SU-DHL-6 (cell line): ENCODE results near the gene COL23A1.

Source experiments
- H2AFZ ChIP-seq: fragments of 200-600 bp; sonication (generic); 2 replicates; pipeline ENCODE4 v1.6.1; 2014; ENCODE audit warnings: low read depth, mild to moderate bottlenecking, moderate library complexity, mixed read lengths, antibody characterized with exemption, low read length; ENCODE audit not compliant: severe bottlenecking
- H3F3A ChIP-seq: fragments of 200-600 bp; shearing (Covaris generic); 2 replicates; pipeline ENCODE4 v1.6.0; 2016; ENCODE audit warnings: antibody characterized with exemption, mild to moderate bottlenecking; ENCODE audit not compliant: insufficient read depth
- H3K27ac ChIP-seq: fragments of 200-600 bp; sonication (generic); 2 replicates; pipeline ENCODE4 v1.5.1; 2016; ENCODE audit warnings: low read depth, mild to moderate bottlenecking, low read length, moderate library complexity, mixed read lengths
- H3K27me3 ChIP-seq: fragments of 200-600 bp; sonication (generic), shearing (Covaris generic); 2 replicates; pipeline ENCODE4 v1.6.0; 2014; ENCODE audit warnings: mild to moderate bottlenecking, low read length
- H3K36me3 ChIP-seq: fragments of 200-600 bp; sonication (generic); 2 replicates; pipeline ENCODE4 v1.6.1; 2014; ENCODE audit warnings: mild to moderate bottlenecking, low read length, mixed read lengths
- H3K4me2 ChIP-seq: fragments of 300-600, 200-600 bp; shearing (Covaris generic), sonication (generic); 2 replicates; pipeline ENCODE4 v1.6.0; 2014; ENCODE audit warnings: low read length, low read depth, mild to moderate bottlenecking; ENCODE audit not compliant: poor library complexity, severe bottlenecking
- H3K4me3 ChIP-seq: fragments of 200-600 bp; sonication (generic); 2 replicates; pipeline ENCODE4 v1.5.1; 2014; ENCODE audit warnings: antibody characterized with exemption, low read length, mild to moderate bottlenecking, mixed read lengths; ENCODE audit not compliant: insufficient read depth, poor library complexity, severe bottlenecking
- H3K79me2 ChIP-seq: fragments of 200-600 bp; sonication (generic); 2 replicates; pipeline ENCODE4 v1.6.1; 2014; ENCODE audit warnings: mild to moderate bottlenecking, low read length, moderate library complexity; ENCODE audit not compliant: insufficient read depth
- H3K9ac ChIP-seq: fragments of 200-600 bp; sonication (generic); 2 replicates; pipeline ENCODE4 v1.7.0; 2014; ENCODE audit warnings: mild to moderate bottlenecking, low read length
- H3K9me2 ChIP-seq: fragments of 200-600 bp; sonication (generic); replicated peaks from 2 replicates; pipeline ENCODE4 v1.6.1; 2014; ENCODE audit warnings: low read length; ENCODE audit not compliant: insufficient read depth
- H3K9me3 ChIP-seq: fragments of 200-600 bp; sonication (generic); 2 replicates; pipeline ENCODE4 v1.6.1; 2014; ENCODE audit warnings: low read length, mixed read lengths; ENCODE audit not compliant: insufficient read depth
- H4K20me1 ChIP-seq: fragments of 200-600 bp; sonication (generic); 2 replicates; pipeline ENCODE4 v1.6.1; 2014; ENCODE audit warnings: low read depth, mild to moderate bottlenecking, antibody characterized with exemption, low read length, moderate library complexity, mixed read lengths
- CTCF ChIP-seq: fragments of 200-600 bp; sonication (generic); IDR thresholded peaks from one replicate; pipeline ENCODE4 v1.5.1; 2017; ENCODE audit warnings: antibody characterized with exemption, mild to moderate bottlenecking, low read length, moderate library complexity; ENCODE audit not compliant: insufficient read depth, poor library complexity, severe bottlenecking
- EZH2phosphoT487 ChIP-seq: fragments of 200-600 bp; sonication (generic), shearing (Covaris generic); conservative IDR thresholded peaks from 2 replicates; pipeline ENCODE4 v1.6.1; 2018; ENCODE audit warnings: mild to moderate bottlenecking, antibody characterized with exemption, low read length, moderate library complexity, mixed read lengths

The COL23A1 gene

GRCh38 chr5:178583279-178583678 is 6.9 kb downstream of the COL23A1 start:
- no peak overlapping the region for H3K9ac ChIP-seq
- H2AFZ ChIP-seq, result no peak overlapping the region
- no peaks in the 10 kb centered on the region for H3K27me3 ChIP-seq
- H3K4me3 ChIP-seq, result no peak overlapping the region
- H3K9me2 ChIP-seq, result no peaks in the 10 kb centered on the region
- no peaks in the 10 kb centered on the region for H3F3A ChIP-seq
- no peaks in the 10 kb centered on the region for H3K79me2 ChIP-seq
- H3K4me2 ChIP-seq, result no peak overlapping the region
- H3K9me3 ChIP-seq, result no peaks in the 10 kb centered on the region
- H3K36me3 ChIP-seq, result no peaks in the 10 kb centered on the region
- TF ChIP-seq EZH2phosphoT487, result no peak
- no peak for TF ChIP-seq CTCF
- no peak overlapping the region for H3K27ac ChIP-seq
- H4K20me1 ChIP-seq, result no peaks in the 10 kb centered on the region

GRCh38 chr5:178582291-178582690 is 7.9 kb downstream of the COL23A1 start:
- Histone ChIP-seq H3K4me3 (no peak overlapping the region), H3K9ac (no peak overlapping the region), H4K20me1 (no peaks in the 10 kb centered on the region), H3F3A (no peaks in the 10 kb centered on the region), H3K27ac (no peak overlapping the region), H3K36me3 (no peaks in the 10 kb centered on the region), H3K79me2 (no peaks in the 10 kb centered on the region), H3K9me2 (no peaks in the 10 kb centered on the region), H2AFZ (no peak overlapping the region), H3K4me2 (no peak overlapping the region), H3K27me3 (no peaks in the 10 kb centered on the region), H3K9me3 (no peaks in the 10 kb centered on the region)
- TF ChIP-seq CTCF, result no peak
- TF ChIP-seq EZH2phosphoT487, result no peak

GRCh38 chr5:178581621-178582020 is 8.6 kb downstream of the COL23A1 start:
- no peak overlapping the region for H3K4me3 ChIP-seq
- H3K27ac ChIP-seq, result no peak overlapping the region
- H3K4me2 ChIP-seq, result no peak overlapping the region
- H3K9me3 ChIP-seq, result no peaks in the 10 kb centered on the region
- H3F3A ChIP-seq, result no peaks in the 10 kb centered on the region
- H3K27me3 ChIP-seq, result no peaks in the 10 kb centered on the region
- no peaks in the 10 kb centered on the region for H3K79me2 ChIP-seq
- H3K9me2 ChIP-seq, result no peaks in the 10 kb centered on the region
- H3K9ac ChIP-seq, result no peak overlapping the region
- no peaks in the 10 kb centered on the region for H4K20me1 ChIP-seq
- H2AFZ ChIP-seq, result no peak overlapping the region
- no peak for TF ChIP-seq CTCF
- no peak for TF ChIP-seq EZH2phosphoT487
- H3K36me3 ChIP-seq, result no peaks in the 10 kb centered on the region
